ENCODE results near the gene C1orf226.

GRCh38 chr1:162387226-162388082 is 5.9 kb downstream of the C1orf226 start:
- TF ChIP-seq CTCF (IDR thresholded peaks at IDR 0.05) (no peak), POLR2A (IDR thresholded peaks at IDR 0.05) (no peak)
